Fibroblast of the aortic adventitia (primary cell): ENCODE data around the gene ADGRB3. TPM values are rescaled to one million over a fixed set of nuclear protein-coding genes. Genes with fewer than 3 reads are reported as not detected.
"Not testable (repeated sequence)": the region's sequence is repeated elsewhere in the genome, so short reads cannot be mapped to it uniquely, and the experiment has no call there.

ENCODE experiments used
- DNase-seq: peaks from one replicate; pipeline ENCODE4 v3.0.0-alpha.2; 2010; ENCODE audit warnings: low read depth
- H3K4me3 ChIP-seq: 2 replicates; pipeline ENCODE4 v1.5.1; 2011; ENCODE audit warnings: low read depth, mild to moderate bottlenecking, control low read depth, low read length, moderate library complexity
- total RNA-seq: library from RNA; depleted of rRNA; stranded (reverse); fragments of >200 nt; gene quantifications from 2 replicates; pipeline ENCODE4 v1.2.3, GENCODE V29; 2012; ENCODE audit warnings: low replicate concordance
- TF ChIP-seq, protein P1 (sequence below): IDR thresholded peaks from 2 replicates; pipeline ENCODE4 v1.5.1; 2011; ENCODE audit warnings: mild to moderate bottlenecking, low read length, control low read depth, inconsistent platforms; ENCODE audit not compliant: insufficient read depth

ADGRB3 gene
- total RNA-seq, 1 donor = 1.4 TPM

DNA sequence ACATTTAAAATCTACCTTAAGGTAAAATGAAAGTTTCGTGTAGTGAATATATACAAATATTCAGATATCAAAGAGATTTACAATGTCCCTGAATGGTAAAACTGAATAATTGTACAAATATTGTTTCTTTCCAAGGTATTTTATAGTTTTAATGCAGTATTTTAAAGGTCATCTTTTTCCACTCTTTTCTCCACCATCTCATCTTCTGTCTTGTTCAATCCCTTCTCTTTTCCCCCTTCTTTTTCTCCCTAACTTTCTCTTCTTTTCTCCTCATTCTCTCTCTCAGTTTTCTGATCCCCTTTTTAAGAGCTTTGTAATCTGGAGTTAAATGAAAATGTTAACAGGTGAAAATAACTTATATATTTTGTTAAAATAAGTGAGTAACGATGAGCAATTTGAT lies 126.9 kb downstream of the ADGRB3 start:
- DNase-seq = no peak
- TF ChIP-seq, protein P1, sequence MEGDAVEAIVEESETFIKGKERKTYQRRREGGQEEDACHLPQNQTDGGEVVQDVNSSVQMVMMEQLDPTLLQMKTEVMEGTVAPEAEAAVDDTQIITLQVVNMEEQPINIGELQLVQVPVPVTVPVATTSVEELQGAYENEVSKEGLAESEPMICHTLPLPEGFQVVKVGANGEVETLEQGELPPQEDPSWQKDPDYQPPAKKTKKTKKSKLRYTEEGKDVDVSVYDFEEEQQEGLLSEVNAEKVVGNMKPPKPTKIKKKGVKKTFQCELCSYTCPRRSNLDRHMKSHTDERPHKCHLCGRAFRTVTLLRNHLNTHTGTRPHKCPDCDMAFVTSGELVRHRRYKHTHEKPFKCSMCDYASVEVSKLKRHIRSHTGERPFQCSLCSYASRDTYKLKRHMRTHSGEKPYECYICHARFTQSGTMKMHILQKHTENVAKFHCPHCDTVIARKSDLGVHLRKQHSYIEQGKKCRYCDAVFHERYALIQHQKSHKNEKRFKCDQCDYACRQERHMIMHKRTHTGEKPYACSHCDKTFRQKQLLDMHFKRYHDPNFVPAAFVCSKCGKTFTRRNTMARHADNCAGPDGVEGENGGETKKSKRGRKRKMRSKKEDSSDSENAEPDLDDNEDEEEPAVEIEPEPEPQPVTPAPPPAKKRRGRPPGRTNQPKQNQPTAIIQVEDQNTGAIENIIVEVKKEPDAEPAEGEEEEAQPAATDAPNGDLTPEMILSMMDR = no peak
- H3K4me3 ChIP-seq = no peak overlapping the region

DNA sequence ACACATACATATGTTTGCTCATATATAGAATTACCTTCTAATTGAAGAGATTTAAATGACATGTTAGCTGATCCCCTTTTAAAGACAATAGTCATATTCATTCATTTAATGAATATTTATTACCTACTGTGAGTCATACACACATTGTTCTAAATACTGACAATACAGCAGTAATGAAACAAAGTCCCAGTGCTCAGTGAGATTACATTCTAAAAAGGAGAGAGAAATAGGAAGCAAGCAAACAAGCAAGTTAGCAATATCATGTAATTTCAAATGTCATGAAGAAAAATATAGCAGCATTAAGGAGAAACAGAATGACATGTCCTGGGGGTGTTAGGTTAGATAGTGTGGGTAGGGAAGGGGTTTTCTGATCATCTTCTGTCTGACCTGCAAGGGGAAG lies 136.3 kb downstream of the ADGRB3 start:
- H3K4me3 ChIP-seq = no peak overlapping the region
- TF ChIP-seq, protein P1 = no peak
- no peak for DNase-seq

DNA sequence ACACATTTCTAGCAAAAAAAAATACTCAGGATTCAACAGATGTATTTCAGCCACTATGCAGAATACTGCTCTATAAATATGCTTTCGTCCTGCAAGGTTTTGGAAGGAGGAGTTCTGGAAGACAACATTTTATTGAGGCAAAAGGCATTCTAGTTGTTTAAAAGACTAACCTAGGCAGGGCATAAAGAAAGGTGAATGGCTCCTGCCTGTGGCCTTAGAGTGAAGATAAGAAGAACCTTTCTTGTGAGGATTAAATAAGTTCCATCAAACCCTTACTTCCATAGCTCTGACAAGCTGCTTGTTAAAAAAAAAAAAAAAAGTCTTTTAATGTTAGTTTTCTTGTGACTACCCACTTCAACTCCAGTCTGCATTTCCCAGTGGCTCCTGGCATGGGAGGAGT lies 139.8 kb downstream of the ADGRB3 start:
- TF ChIP-seq, protein P1 = no peak
- no peak overlapping the region for H3K4me3 ChIP-seq
- no peak for DNase-seq

DNA sequence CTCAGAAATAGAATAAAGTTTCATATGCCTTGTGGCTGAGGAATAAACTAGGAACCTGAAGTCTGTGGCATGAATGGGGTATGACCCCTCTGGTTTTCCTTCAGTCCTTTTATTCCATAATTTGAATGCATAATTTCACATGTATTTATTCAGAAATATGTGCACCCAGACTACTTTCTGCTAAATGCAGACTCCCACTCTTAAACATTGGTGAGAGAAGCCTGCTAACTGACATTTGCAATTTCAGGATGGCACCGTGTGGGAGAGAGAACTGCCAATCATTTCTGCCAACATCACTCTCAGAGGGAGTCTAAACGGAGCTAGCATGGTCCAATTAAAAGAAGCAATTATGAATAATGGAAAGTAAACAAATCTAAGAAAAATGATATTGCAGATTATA lies 141.3 kb downstream of the ADGRB3 start:
- no peak overlapping the region for H3K4me3 ChIP-seq
- TF ChIP-seq, protein P1 = no peak
- no peak for DNase-seq

DNA sequence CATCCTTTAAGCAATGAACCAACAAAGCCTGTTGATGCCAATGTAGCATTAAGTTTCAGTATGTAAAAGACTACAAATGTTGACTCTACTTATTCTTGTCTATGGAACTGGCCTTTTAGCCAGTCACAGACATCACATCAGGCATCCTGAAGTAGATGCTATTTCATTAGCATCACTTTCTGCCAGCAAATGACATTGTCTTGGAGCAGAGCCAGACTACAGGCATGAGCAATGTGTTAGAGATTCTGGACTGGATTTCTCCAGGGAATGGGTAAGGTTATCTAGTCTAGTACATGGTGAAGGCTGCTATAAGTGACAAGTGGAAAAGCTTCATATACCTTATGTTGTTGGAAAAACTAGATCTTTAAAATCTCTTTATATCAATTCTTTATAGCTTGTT lies 142.9 kb downstream of the ADGRB3 start:
- TF ChIP-seq, protein P1 = no peak
- no peak overlapping the region for H3K4me3 ChIP-seq
- peak; percentile 31 for DNase-seq

DNA sequence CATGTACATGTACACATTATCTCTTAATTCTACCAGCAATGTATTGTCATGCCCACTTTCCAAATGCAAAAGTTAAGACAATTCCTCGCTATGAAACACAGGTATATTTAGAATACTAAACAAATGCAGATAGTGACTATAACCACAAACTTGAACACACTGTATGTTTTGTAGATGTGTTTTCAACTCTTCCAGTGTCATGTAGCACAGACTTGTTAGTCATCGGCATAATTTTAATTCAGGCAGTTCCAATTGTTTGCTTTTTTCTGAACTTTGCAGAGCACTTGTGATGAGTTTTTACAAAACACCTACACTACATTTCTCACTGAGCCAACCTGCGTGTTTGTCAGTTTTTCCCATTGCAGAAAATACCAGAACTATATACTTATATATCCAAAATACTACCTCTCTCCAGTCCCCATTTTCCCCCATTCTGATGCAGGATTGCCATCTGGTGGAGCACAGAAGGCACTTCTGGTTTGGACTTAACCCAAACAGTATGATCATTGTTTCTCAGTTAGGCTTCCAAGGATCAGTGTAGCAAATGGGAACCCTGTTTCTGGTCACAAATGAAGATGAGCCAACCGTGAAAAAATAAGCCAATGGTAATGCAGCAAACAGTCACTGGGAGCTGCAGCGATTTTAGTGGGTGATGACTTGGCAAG lies 143.4 kb downstream of the ADGRB3 start:
- H3K4me3 ChIP-seq = no peak overlapping the region
- TF ChIP-seq, protein P1 = peak; percentile 63
- DNase-seq = peak; percentile 51

DNA sequence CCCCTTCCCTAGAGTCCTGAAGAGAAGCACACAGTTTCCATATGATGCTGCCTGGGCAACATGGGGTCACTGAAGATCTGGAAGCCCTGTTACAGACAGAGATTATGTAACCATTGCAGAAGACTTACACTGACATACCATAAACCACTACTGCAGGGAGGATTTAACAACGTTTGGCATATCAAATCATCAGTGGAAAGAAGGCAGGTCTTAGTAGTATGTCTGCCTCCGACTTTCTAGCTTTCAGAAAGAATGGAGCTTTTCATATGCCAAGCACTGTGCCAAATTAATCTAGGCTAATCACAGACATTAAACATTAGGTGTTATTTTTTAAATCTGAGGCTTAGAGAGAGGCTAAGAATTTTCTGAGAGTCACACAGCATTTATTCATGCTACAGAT lies 144.3 kb downstream of the ADGRB3 start:
- TF ChIP-seq, protein P1 = no peak
- no peak for DNase-seq
- H3K4me3 ChIP-seq = no peak overlapping the region

DNA sequence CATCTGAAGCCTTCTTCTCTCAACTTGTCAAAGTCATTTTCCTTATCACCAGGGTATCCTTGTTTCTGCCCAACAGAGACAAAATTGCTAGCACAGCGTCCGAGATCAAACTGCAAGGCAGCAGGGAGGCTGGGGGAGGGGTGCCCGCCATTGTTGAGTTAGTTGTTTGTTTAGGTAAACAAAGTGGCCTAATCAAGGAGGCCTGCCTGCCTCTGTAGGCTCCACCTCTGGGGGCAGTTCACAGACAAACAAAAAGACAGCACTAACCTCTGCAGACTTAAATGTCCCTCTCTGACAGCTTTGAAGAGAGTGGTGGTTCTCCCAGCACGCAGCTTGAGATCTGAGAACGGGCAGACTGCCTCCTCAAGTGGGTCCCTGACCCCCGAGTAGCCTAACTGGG lies 155.0 kb downstream of the ADGRB3 start:
- H3K4me3 ChIP-seq, DNase-seq: not testable (repeated sequence)

DNA sequence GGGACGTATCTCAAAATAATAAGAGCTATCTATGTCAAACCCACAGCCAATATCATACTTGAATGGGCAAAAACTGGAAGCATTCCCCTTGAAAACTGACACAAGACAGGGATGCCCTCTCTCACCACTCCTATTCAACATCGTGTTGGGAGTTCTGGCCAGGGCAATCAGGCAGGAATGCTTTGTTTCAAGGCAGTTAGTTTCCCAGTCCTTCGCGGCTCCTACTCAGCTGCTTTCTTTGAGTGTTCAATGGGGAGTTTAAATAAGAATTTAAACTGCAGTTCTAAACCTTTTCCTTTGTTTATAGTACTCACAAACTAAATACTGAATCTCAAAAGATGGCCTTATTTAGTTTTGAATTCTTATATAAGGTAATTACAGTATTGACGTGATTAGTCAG lies 179.9 kb downstream of the ADGRB3 start:
- H3K4me3 ChIP-seq, DNase-seq: not testable (repeated sequence)
